ENCODE data around the gene AATK. TPM values are rescaled to one million over a fixed set of nuclear protein-coding genes. Genes with fewer than 3 reads are reported as not detected.
A peak's percentile ranks its signal among the peaks of the same experiment; 100 is the strongest.

Gene AATK
- total and polyA plus RNA-seq, 2 of the 4 experiments (the other 2 are of a cell fraction) = under 0.01 to 0.21 TPM

- H3K4me2 ChIP-seq (ENCODE audit: low read depth, low read length) = no peak overlapping the region
- ATAC-seq (ENCODE audit: low read depth) = no peak
- POLR2A ChIA-PET (ENCODE audit: unreplicated experiment) = no interaction called here
These were observed 22.9 kb downstream of the AATK start for GRCh38 chr17:81143200-81143527.

More at GRCh38 chr17:81143200-81143527, 22.9 kb downstream of the AATK start:
- H3K9me3 ChIP-seq (ENCODE audit: control insufficient read depth, insufficient read depth, low read length) = no peaks in the 10 kb centered on the region
- no peaks in the 10 kb centered on the region for H3K36me3 ChIP-seq (ENCODE audit: control insufficient read depth, insufficient read depth, low read length)
- intact Hi-C loops (cut with micrococcal nuclease) = loop anchor here (5.0 kb wide), 1 partner anchor 79 kb away; the partner anchor contains the start of gene CEP131
- H3K27me3 ChIP-seq (ENCODE audit: control insufficient read depth, insufficient read depth, low read length) = peaks cover 7% of the 10 kb centered on the region
- H2AFZ ChIP-seq (replicated peaks; ENCODE audit: low read length, poor library complexity) = peak overlapping the region; percentile 94
- TF ChIP-seq MAFK (IDR thresholded peaks at IDR 0.05; ENCODE audit: low read depth, low read length) (no peak), POLR2A (IDR thresholded peaks at IDR 0.05; ENCODE audit: low read depth, low read length) (no peak)
- H3K4me1 ChIP-seq (ENCODE audit: control insufficient read depth, insufficient read depth, low read length) = no peaks in the 10 kb centered on the region
- H3K9ac ChIP-seq (ENCODE audit: low read depth, low read length) = no peak overlapping the region
- no peak overlapping the region for H4K91ac ChIP-seq (ENCODE audit: insufficient read depth, low read depth, low read length)
- DNase-seq = no peak
- H2BK20ac ChIP-seq (ENCODE audit: low read depth, low read length) = no peak overlapping the region
- H3K18ac ChIP-seq (ENCODE audit: low read depth, low read length) = no peak overlapping the region
- H4K20me1 ChIP-seq (ENCODE audit: insufficient read depth, low read length) = no peaks in the 10 kb centered on the region
- H2AK5ac ChIP-seq (ENCODE audit: low read depth, low read length) = no peak overlapping the region
- WGBS, 2 experiments (ENCODE audit: extremely low coverage in 2 of 2, insufficient read length in 1 of 2) = 62% methylated on average over 7 of the region's 11 CpGs; no CpG with 5 or more reads in 1 of the 2 experiments
- no peak overlapping the region for H3K27ac ChIP-seq (ENCODE audit: insufficient read depth, low read length)
- no peak overlapping the region for H2BK120ac ChIP-seq (ENCODE audit: low read depth, low read length)
- in situ Hi-C loops (cut with MboI; ENCODE audit: low sequenced_read_pairs) = no loop called here
- no peak overlapping the region for H2BK15ac ChIP-seq (ENCODE audit: low read depth, low read length)
- H3K56ac ChIP-seq (ENCODE audit: extremely low read depth, insufficient read depth, low read length) = no peak overlapping the region
- H3K4me3 ChIP-seq (ENCODE audit: insufficient read depth, low read depth, low read length) = no peak overlapping the region
- CTCF ChIA-PET = interaction anchor here (1.3 to 1.4 kb wide), 2 partner anchors 10 to 342 kb away, joined by 3 to 4 read pairs; no protein-coding TSS in a partner anchor
- no peak overlapping the region for H3K4ac ChIP-seq (ENCODE audit: low read depth, low read length)
- no peak overlapping the region for H4K5ac ChIP-seq (ENCODE audit: low read depth, low read length)
- H3K23ac ChIP-seq (ENCODE audit: low read depth, low read length) = no peak overlapping the region
- no peak overlapping the region for H2AK9ac ChIP-seq (replicated peaks; ENCODE audit: low read depth, low read length, poor library complexity)
- H2BK5ac ChIP-seq (ENCODE audit: low read depth, low read length, poor library complexity, severe bottlenecking) = no peak overlapping the region
- no peak overlapping the region for H4K8ac ChIP-seq (ENCODE audit: low read depth in 2 of 2, low read length in 2 of 2)
- H3K14ac ChIP-seq (replicated peaks; ENCODE audit: low read depth, low read length) = no peak overlapping the region
- dilution Hi-C loops (cut with HindIII; ENCODE audit: low sequenced_read_pairs, unreplicated experiment) = no loop called here
- peaks cover 3% of the 10 kb centered on the region; the same call in 1 of the 2 replicates for H3K9me1 ChIP-seq (ENCODE audit: insufficient read depth, low read length)
- BruUV-seq (replicated peaks) = no TSS peak
- H3K79me1 ChIP-seq (ENCODE audit: low read depth in 1 of 2, low read length in 2 of 2) = no peaks in the 10 kb centered on the region

Measured in IMR-90 (cell line).